ENCODE measurements around the gene CANT1.

CANT1 gene

GRCh38 chr17:79009397-79010303 lies at the start of gene CANT1:
CANT1 (minus strand) TSS chr17:79009764; CDS start chr17:78997622, 12,142 bp downstream.
- TF ChIP-seq GATA2 (IDR thresholded peaks at IDR 0.05; ENCODE audit: low read depth, low read length) (no peak; the same call in 1 of the 2 replicates), GATA3 (IDR thresholded peaks at IDR 0.05; ENCODE audit: low read depth, low read length) (no peak)

GRCh38 chr17:79057737-79058385 lies 48.3 kb upstream of the CANT1 start:
- TF ChIP-seq GATA2 (IDR thresholded peaks at IDR 0.05; ENCODE audit: low read depth, low read length) (no peak), GATA3 (IDR thresholded peaks at IDR 0.05; ENCODE audit: low read depth, low read length) (no peak)

GRCh38 chr17:79055197-79055596 lies 45.6 kb upstream of the CANT1 start:
- TF ChIP-seq GATA3 (IDR thresholded peaks at IDR 0.05; ENCODE audit: low read depth, low read length) = no peak
- no peak for TF ChIP-seq GATA2 (IDR thresholded peaks at IDR 0.05; ENCODE audit: low read depth, low read length)

GRCh38 chr17:79054200-79054960 lies 44.8 kb upstream of the CANT1 start:
- TF ChIP-seq GATA3 (IDR thresholded peaks at IDR 0.05; ENCODE audit: low read depth, low read length) (no peak), GATA2 (IDR thresholded peaks at IDR 0.05; ENCODE audit: low read depth, low read length) (no peak)

GRCh38 chr17:79053251-79053925 lies 43.8 kb upstream of the CANT1 start:
- TF ChIP-seq GATA3 (IDR thresholded peaks at IDR 0.05; ENCODE audit: low read depth, low read length) (no peak), GATA2 (IDR thresholded peaks at IDR 0.05; ENCODE audit: low read depth, low read length) (no peak)

GRCh38 chr17:79052131-79052530 lies 42.6 kb upstream of the CANT1 start:
- TF ChIP-seq GATA3 (IDR thresholded peaks at IDR 0.05; ENCODE audit: low read depth, low read length) (no peak), GATA2 (IDR thresholded peaks at IDR 0.05; ENCODE audit: low read depth, low read length) (no peak)

- TF ChIP-seq GATA2 (IDR thresholded peaks at IDR 0.05; ENCODE audit: low read depth, low read length) = no peak
- no peak for TF ChIP-seq GATA3 (IDR thresholded peaks at IDR 0.05; ENCODE audit: low read depth, low read length)
Measured at GRCh38 chr17:79051306-79051705, 41.7 kb upstream of the CANT1 start.

- no peak for TF ChIP-seq GATA2 (IDR thresholded peaks at IDR 0.05; ENCODE audit: low read depth, low read length)
- TF ChIP-seq GATA3 (IDR thresholded peaks at IDR 0.05; ENCODE audit: low read depth, low read length) = no peak
Measured at GRCh38 chr17:79050551-79050950, 41.0 kb upstream of the CANT1 start.

GRCh38 chr17:79049821-79050220 lies 40.3 kb upstream of the CANT1 start:
- no peak for TF ChIP-seq GATA3 (IDR thresholded peaks at IDR 0.05; ENCODE audit: low read depth, low read length)
- TF ChIP-seq GATA2 (IDR thresholded peaks at IDR 0.05; ENCODE audit: low read depth, low read length) = no peak

GRCh38 chr17:79048826-79049755 lies 39.5 kb upstream of the CANT1 start:
- no peak for TF ChIP-seq GATA2 (IDR thresholded peaks at IDR 0.05; ENCODE audit: low read depth, low read length)
- no peak for TF ChIP-seq GATA3 (IDR thresholded peaks at IDR 0.05; ENCODE audit: low read depth, low read length)

GRCh38 chr17:79047923-79048825 lies 38.6 kb upstream of the CANT1 start:
- TF ChIP-seq GATA2 (IDR thresholded peaks at IDR 0.05; ENCODE audit: low read depth, low read length) (no peak), GATA3 (IDR thresholded peaks at IDR 0.05; ENCODE audit: low read depth, low read length) (no peak)
